Measurements from ENCODE around the gene ADGRB3.

DNA sequence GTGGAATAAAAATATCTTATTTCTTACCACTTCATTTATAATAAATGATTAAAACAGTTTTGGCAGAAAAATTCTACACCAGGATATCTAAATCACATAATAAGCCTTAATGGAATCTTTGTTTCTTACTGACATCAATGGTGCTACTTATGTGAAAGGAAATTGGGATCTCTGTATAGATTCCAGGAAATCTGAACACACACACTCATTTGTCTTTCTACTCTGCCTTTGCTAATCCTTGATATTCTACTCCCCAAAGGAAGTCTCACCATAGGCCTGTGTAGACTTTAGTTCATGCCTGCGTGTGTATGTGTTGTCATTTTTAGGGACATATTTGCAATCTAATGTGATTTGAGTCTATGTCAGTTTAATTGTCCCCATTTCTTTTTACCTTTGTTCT, 7.9 kb downstream of the ADGRB3 start:
- TF ChIP-seq CTCF (IDR thresholded peaks at IDR 0.05 in 2 of 3, conservative IDR thresholded peaks at IDR 0.05 in 1 of 3; ENCODE audit: control insufficient read depth in 2 of 3, extremely low read depth in 1 of 3, insufficient read depth in 1 of 3, low read depth in 3 of 3, low read length in 3 of 3) (no peak), ETV6 (conservative IDR thresholded peaks at IDR 0.05 in 1 of 2, IDR thresholded peaks at IDR 0.05 in 1 of 2; ENCODE audit: borderline replicate concordance in 1 of 2, low read depth in 1 of 2) (no peak), HDGF (IDR thresholded peaks at IDR 0.05) (no peak), KDM1A (IDR thresholded peaks at IDR 0.05; ENCODE audit: borderline replicate concordance) (no peak), E2F4 (IDR thresholded peaks at IDR 0.05; ENCODE audit: low read depth, low read length) (no peak), ESRRA (IDR thresholded peaks at IDR 0.05; ENCODE audit: low read length) (no peak)
- TF ChIP-seq, protein P1, sequence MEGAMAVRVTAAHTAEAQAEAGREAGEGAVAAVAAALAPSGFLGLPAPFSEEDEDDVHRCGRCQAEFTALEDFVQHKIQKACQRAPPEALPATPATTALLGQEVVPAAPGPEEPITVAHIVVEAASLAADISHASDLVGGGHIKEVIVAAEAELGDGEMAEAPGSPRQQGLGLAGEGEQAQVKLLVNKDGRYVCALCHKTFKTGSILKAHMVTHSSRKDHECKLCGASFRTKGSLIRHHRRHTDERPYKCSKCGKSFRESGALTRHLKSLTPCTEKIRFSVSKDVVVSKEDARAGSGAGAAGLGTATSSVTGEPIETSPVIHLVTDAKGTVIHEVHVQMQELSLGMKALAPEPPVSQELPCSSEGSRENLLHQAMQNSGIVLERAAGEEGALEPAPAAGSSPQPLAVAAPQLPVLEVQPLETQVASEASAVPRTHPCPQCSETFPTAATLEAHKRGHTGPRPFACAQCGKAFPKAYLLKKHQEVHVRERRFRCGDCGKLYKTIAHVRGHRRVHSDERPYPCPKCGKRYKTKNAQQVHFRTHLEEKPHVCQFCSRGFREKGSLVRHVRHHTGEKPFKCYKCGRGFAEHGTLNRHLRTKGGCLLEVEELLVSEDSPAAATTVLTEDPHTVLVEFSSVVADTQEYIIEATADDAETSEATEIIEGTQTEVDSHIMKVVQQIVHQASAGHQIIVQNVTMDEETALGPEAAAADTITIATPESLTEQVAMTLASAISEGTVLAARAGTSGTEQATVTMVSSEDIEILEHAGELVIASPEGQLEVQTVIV (IDR thresholded peaks at IDR 0.05; ENCODE audit: borderline replicate concordance, partially characterized antibody) = no peak
